ENCODE measurements around the gene ANG.
"Not testable (repeated sequence)": the region's sequence is repeated elsewhere in the genome, so short reads cannot be mapped to it uniquely, and the experiment has no call there.

The ANG gene

GRCh38 chr14:20726531-20726930, 38.0 kb downstream of the ANG start:
- no peak for TF ChIP-seq LEF1 (IDR thresholded peaks at IDR 0.05; ENCODE audit: borderline replicate concordance)
- no peak for TF ChIP-seq PKNOX1 (IDR thresholded peaks at IDR 0.05)
- TF ChIP-seq FOXK2 (IDR thresholded peaks at IDR 0.05): no peak
- no peak for TF ChIP-seq HDGF (IDR thresholded peaks at IDR 0.05; ENCODE audit: borderline replicate concordance)
- TF ChIP-seq FOXA1 (IDR thresholded peaks at IDR 0.05): no peak
- TF ChIP-seq FOXM1 (IDR thresholded peaks at IDR 0.05; ENCODE audit: borderline replicate concordance): no peak
- ChIA-PET POLR2A (no interaction called here), CTCF (no interaction called here)
- no peak for DNase-seq (ENCODE audit: extremely low spot score)

DNA sequence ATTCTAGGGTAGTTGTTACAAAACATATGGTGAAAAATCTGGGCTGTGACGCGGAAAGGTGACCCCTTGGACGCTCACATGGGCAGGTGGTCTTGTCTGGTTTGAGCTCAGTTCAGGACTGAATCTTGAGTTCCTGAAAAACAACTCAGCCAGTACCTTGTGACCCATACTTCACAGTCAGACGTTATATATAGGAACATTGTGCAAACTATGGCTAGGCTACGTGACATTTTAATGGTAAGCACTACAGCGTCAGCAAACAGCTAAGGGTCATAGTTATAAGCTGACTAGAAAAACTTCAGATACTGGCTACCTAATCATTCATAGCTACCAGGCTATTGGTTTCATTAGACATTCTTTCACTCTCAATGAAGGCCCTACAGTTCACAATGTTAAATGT, 42.3 kb downstream of the ANG start:
- TF ChIP-seq FOXM1 (IDR thresholded peaks at IDR 0.05; ENCODE audit: borderline replicate concordance): no peak
- CTCF ChIA-PET: no interaction called here
- no peak for DNase-seq (ENCODE audit: extremely low spot score)
- POLR2A ChIA-PET: interaction anchor here (0.6 kb wide), 1 partner anchor 184 kb away, joined by 4 read pairs; no protein-coding TSS in a partner anchor

DNA sequence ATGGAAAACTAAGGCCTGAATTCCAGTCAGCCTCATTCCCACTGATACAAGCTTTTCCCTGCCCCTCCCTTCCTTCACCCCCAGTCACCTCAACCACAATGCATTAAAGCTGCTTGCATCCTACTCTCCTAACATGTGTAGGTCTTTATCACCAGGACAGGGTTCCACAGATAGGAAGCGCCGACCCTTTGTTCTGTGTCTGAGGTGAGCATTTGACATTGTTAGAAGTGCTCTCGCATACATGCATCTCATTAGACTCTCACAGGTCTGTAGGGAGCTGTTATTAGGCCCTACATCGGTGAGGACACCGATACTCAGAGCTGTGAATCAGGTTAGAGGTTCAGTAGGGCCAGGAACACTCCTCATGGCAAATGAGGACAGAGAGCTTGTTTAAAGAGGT, 43.9 kb downstream of the ANG start:
- ChIA-PET POLR2A (no interaction called here), CTCF (no interaction called here)
- no peak for DNase-seq (ENCODE audit: extremely low spot score)
- TF ChIP-seq SUZ12 (IDR thresholded peaks at IDR 0.05): no peak
- no peak for TF ChIP-seq FOXA1 (IDR thresholded peaks at IDR 0.05)
- no peak for TF ChIP-seq TARDBP (IDR thresholded peaks at IDR 0.05)
- TF ChIP-seq LEF1 (IDR thresholded peaks at IDR 0.05; ENCODE audit: borderline replicate concordance): no peak
- TF ChIP-seq PKNOX1 (IDR thresholded peaks at IDR 0.05): no peak
- TF ChIP-seq FOXM1 (IDR thresholded peaks at IDR 0.05; ENCODE audit: borderline replicate concordance): no peak
- no peak for TF ChIP-seq L3MBTL2 (conservative IDR thresholded peaks at IDR 0.05)

DNA sequence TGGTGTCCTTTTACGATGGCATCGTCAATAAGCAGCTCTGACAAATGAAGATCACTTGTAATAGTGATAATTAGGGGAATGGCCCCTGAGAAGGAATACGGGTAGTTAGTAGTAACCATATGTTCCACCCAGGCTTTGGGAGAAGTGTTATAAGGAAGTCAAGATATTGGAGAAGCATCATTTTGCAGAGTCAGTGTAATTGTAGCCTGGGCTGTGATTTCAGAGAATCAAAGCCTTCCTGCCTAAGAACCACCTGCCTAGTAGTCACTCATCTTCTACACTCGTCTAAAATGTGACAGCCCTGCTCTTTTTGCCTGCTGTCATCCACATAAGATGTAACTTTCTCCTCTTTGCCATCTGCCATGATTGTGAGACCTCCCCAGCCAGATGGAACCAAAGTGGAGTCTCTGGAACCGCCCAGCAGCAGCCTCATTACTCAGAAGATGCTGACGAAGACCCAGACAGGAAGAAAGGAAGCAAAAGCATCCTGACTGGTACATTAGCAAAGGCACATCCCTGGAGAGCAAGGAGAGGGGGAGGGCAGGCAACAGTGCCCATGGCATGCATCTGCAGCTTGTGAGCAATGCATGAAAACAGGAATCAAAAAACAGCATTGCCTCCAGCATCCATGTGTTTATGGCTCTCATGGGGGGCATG, 44.5 kb downstream of the ANG start:
- TF ChIP-seq SP1 (IDR thresholded peaks at IDR 0.05) (no peak), ZNF384 (IDR thresholded peaks at IDR 0.05) (no peak), FOXA1 (IDR thresholded peaks at IDR 0.05) (no peak), LEF1 (IDR thresholded peaks at IDR 0.05; ENCODE audit: borderline replicate concordance) (no peak), PKNOX1 (IDR thresholded peaks at IDR 0.05) (no peak), NFRKB (IDR thresholded peaks at IDR 0.05) (no peak), FOXK2 (IDR thresholded peaks at IDR 0.05) (no peak)
- ChIA-PET POLR2A (no interaction called here), CTCF (no interaction called here)
- no peak for DNase-seq (ENCODE audit: extremely low spot score)

DNA sequence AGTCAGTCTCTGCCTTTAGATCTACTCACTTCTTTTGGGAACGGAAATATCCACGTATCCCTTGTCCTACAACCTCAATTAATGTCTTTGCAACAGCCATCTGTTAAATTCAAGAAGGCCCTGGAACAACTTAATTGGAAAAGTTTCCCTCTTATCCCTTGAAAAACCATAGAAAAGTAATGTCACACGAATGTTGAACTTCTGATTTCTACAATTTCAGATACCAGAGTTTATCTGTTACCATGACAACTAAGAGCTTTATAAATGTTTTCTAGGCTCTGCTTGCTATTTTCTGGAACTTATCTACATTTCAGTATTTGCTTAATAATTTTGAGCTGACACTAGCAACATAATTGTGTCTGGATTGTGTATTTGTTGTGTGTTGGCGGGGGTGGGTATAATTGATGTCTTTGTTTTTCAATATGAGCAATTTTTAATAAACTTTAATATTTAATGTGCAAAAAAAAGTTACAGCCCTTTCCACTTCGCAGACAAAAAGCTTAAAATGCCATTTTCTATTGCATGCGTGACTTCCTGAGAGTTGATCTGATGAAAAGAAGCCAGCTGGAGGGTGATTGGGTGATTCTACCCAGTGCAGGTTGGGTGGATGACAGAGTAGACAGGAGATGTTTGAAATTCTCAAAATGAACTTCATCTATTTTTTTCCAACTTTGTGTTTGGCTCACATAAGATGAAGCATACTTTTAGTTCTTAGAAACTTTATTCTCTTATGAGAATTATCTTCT, 45.3 kb downstream of the ANG start:
- POLR2A ChIA-PET: no interaction called here
- no peak for DNase-seq (ENCODE audit: extremely low spot score)
- CTCF ChIA-PET: no interaction called here
- TF ChIP-seq BHLHE40 (IDR thresholded peaks at IDR 0.05; ENCODE audit: borderline replicate concordance) (no peak), TARDBP (IDR thresholded peaks at IDR 0.05) (no peak), ARNT (IDR thresholded peaks at IDR 0.05) (no peak), NFRKB (IDR thresholded peaks at IDR 0.05) (no peak), CTBP1 (IDR thresholded peaks at IDR 0.05; ENCODE audit: borderline replicate concordance) (no peak), ZNF384 (IDR thresholded peaks at IDR 0.05) (no peak), ELF4 (IDR thresholded peaks at IDR 0.05) (no peak), LEF1 (IDR thresholded peaks at IDR 0.05; ENCODE audit: borderline replicate concordance) (no peak), PKNOX1 (IDR thresholded peaks at IDR 0.05) (no peak), L3MBTL2 (conservative IDR thresholded peaks at IDR 0.05) (no peak), FOXK2 (IDR thresholded peaks at IDR 0.05) (no peak), FOXA1 (IDR thresholded peaks at IDR 0.05) (no peak), SP1 (IDR thresholded peaks at IDR 0.05) (no peak), HDGF (IDR thresholded peaks at IDR 0.05; ENCODE audit: borderline replicate concordance) (no peak), SUZ12 (IDR thresholded peaks at IDR 0.05) (no peak), FOXM1 (IDR thresholded peaks at IDR 0.05; ENCODE audit: borderline replicate concordance) (no peak)

DNA sequence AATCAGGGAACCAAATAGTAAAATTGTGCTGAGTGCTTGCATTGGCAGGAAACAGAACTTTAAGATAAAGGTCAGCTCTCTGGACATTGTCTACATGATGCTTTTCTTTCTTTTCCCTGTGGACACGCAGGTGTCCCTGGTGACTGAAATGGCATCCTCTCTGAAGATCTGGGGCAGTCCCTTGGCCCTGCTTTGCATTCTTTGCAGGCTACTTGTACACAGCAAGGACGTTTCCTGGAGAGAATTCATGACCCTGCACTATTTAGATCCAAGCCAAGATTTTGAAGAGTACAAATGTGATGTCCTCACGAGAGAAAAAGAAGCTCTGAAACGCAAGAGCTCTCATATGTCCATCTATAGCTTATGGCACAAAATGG, 45.9 kb downstream of the ANG start:
- CTCF ChIA-PET: no interaction called here
- POLR2A ChIA-PET: no interaction called here
- no peak for TF ChIP-seq FOXK2 (IDR thresholded peaks at IDR 0.05)
- no peak for TF ChIP-seq BHLHE40 (IDR thresholded peaks at IDR 0.05; ENCODE audit: borderline replicate concordance)
- no peak for TF ChIP-seq LEF1 (IDR thresholded peaks at IDR 0.05; ENCODE audit: borderline replicate concordance)
- TF ChIP-seq SUZ12 (IDR thresholded peaks at IDR 0.05): no peak
- TF ChIP-seq CTBP1 (IDR thresholded peaks at IDR 0.05; ENCODE audit: borderline replicate concordance): no peak
- TF ChIP-seq ZNF384 (IDR thresholded peaks at IDR 0.05): no peak
- no peak for TF ChIP-seq FOXA1 (IDR thresholded peaks at IDR 0.05)
- no peak for TF ChIP-seq HDGF (IDR thresholded peaks at IDR 0.05; ENCODE audit: borderline replicate concordance)
- TF ChIP-seq TARDBP (IDR thresholded peaks at IDR 0.05): no peak
- TF ChIP-seq NFRKB (IDR thresholded peaks at IDR 0.05): no peak
- TF ChIP-seq ELF4 (IDR thresholded peaks at IDR 0.05): no peak
- TF ChIP-seq PKNOX1 (IDR thresholded peaks at IDR 0.05): no peak
- no peak for DNase-seq (ENCODE audit: extremely low spot score)

GRCh38 chr14:20738292-20738691, 49.7 kb downstream of the ANG start:
- DNase-seq (ENCODE audit: extremely low spot score); POLR2A ChIA-PET: not testable (repeated sequence)
- CTCF ChIA-PET: interaction anchor here (0.8 kb wide), 1 partner anchor 267 kb away, joined by 3 read pairs; no protein-coding TSS in a partner anchor

All from HEK293T (cell line).